ENCODE data around the gene NAT9. TPM values are rescaled to one million over a fixed set of nuclear protein-coding genes. Genes with fewer than 3 reads are reported as not detected.

The NAT9 gene
- total and polyA plus RNA-seq, 4 experiments from 2014 or later: 11.9 to 70.3 (median 39.6) TPM

DNA sequence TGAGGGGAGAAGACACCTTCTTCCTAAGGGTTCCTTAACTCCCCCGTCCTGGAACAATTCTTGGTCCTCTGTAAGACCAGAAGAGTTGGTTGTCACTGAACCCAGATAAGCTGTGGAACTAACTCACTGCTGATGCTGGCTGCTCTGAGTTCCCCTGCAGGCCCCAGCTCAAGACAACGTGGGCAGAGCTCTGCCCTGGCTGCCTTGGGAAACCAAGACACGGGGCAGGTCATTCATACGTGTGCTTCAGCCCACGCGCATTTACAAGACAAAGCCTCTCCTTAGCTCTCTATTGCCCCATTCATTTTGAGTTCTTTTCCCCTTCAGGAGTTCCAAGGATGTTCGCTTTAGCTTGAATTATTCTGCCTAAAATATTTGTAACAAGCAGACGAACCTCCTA lies 3.4 kb upstream of the NAT9 start:
- CTCF ChIA-PET (ENCODE audit: partially characterized antibody): interaction anchor here (0.6 to 13.9 kb wide), 14 partner anchors 9 to 122 kb away, joined by 3 to 181 read pairs (median 6); partner anchors contain the start of gene RAB37
- no peaks in the 10 kb centered on the region for H3K27me3 ChIP-seq (ENCODE audit: insufficient read depth, low read length)
- peaks cover 72% of the 10 kb centered on the region for H3K4me1 ChIP-seq (ENCODE audit: insufficient read depth, low read length)
- Mint-ChIP-seq H3K4me3 (peak overlapping the region; percentile 73 to 85 (median 80)), H3K4me1 (peaks cover 57 to 86% (median 68%) of the 10 kb centered on the region in 4 donors), H3K27me3 (no peaks in the 10 kb centered on the region), H3K9me3 (no peaks in the 10 kb centered on the region), H3K27ac (peak overlapping the region; percentile 91 to 98 (median 95)), H3K36me3 (peaks cover 5 to 23% of the 10 kb centered on the region in 2 donors)
- peak overlapping the region; percentile 43 for H3K27ac ChIP-seq (ENCODE audit: low read depth, low read length)
- POLR2A ChIA-PET (ENCODE audit: partially characterized antibody): interaction anchor here (1.3 to 17.0 kb wide), 6 partner anchors 9 to 41 kb away, joined by 3 to 489 read pairs (median 18); partner anchors contain the start of genes NHERF1 and RAB37
- DNase-seq: no peak
- peaks cover 6% of the 10 kb centered on the region for H3K36me3 ChIP-seq (ENCODE audit: insufficient read depth, low read length)
- intact Hi-C loops (cut with micrococcal nuclease): no loop called here
- H3K9me3 ChIP-seq (ENCODE audit: control insufficient read depth in 1 of 2, low read length in 2 of 2): no peaks in the 10 kb centered on the region
- peak overlapping the region in 1 of 2 donors; percentile 11 for H3K4me3 ChIP-seq (ENCODE audit: low read length in 2 of 2)

GRCh38 chr17:74778960-74779359 lies 2.8 kb upstream of the NAT9 start:
- Mint-ChIP-seq H3K4me3 (peak overlapping the region in 7 of 8 donors; percentile 28 to 85 (median 76)), H3K9me3 (no peaks in the 10 kb centered on the region), H3K27me3 (no peaks in the 10 kb centered on the region), H3K36me3 (peaks cover 6 to 20% of the 10 kb centered on the region in 2 donors), H3K4me1 (peaks cover 53 to 84% (median 66%) of the 10 kb centered on the region in 4 donors), H3K27ac (peak overlapping the region; percentile 77 to 98 (median 94))
- ChIA-PET CTCF (ENCODE audit: partially characterized antibody) (interaction anchor here (0.6 to 13.9 kb wide), 11 partner anchors 9 to 121 kb away, joined by 3 to 181 read pairs (median 8); partner anchors contain the start of gene RAB37), POLR2A (ENCODE audit: partially characterized antibody) (interaction anchor here (1.3 to 17.0 kb wide), 6 partner anchors 9 to 40 kb away, joined by 3 to 489 read pairs (median 18); partner anchors contain the start of genes NHERF1 and RAB37)
- peaks cover 72% of the 10 kb centered on the region for H3K4me1 ChIP-seq (ENCODE audit: insufficient read depth, low read length)
- no peaks in the 10 kb centered on the region for H3K9me3 ChIP-seq (ENCODE audit: control insufficient read depth in 1 of 2, low read length in 2 of 2)
- peak overlapping the region in 1 of 2 donors; percentile 11 for H3K4me3 ChIP-seq (ENCODE audit: low read length in 2 of 2)
- intact Hi-C loops (cut with micrococcal nuclease): no loop called here
- no peak for DNase-seq
- peak overlapping the region; percentile 43 for H3K27ac ChIP-seq (ENCODE audit: low read depth, low read length)
- peaks cover 9% of the 10 kb centered on the region for H3K36me3 ChIP-seq (ENCODE audit: insufficient read depth, low read length)
- no peaks in the 10 kb centered on the region for H3K27me3 ChIP-seq (ENCODE audit: insufficient read depth, low read length)

- H3K27ac Mint-ChIP-seq: peak overlapping the region; percentile 25 to 93 (median 42)
- H3K36me3 ChIP-seq (ENCODE audit: insufficient read depth, low read length): peaks cover 17% of the 10 kb centered on the region
- no peaks in the 10 kb centered on the region for H3K27me3 Mint-ChIP-seq
- H3K9me3 ChIP-seq (ENCODE audit: control insufficient read depth in 1 of 2, low read length in 2 of 2): no peaks in the 10 kb centered on the region
- intact Hi-C loops (cut with micrococcal nuclease): no loop called here
- H3K4me3 Mint-ChIP-seq: peak overlapping the region in 7 of 8 donors; percentile 34 to 85 (median 60)
- H3K36me3 Mint-ChIP-seq: peaks cover 10 to 28% of the 10 kb centered on the region in 2 donors
- no peak overlapping the region for H3K27ac ChIP-seq (ENCODE audit: low read depth, low read length)
- POLR2A ChIA-PET (ENCODE audit: partially characterized antibody): interaction anchor here (13.7 to 17.0 kb wide), 2 partner anchors 24 to 39 kb away, joined by 195 to 489 read pairs; partner anchors contain the start of genes NHERF1 and RAB37
- no peak overlapping the region for H3K4me3 ChIP-seq (ENCODE audit: low read length in 2 of 2)
- CTCF ChIA-PET (ENCODE audit: partially characterized antibody): interaction anchor here (2.2 to 13.9 kb wide), 6 partner anchors 8 to 120 kb away, joined by 8 to 181 read pairs (median 22); no protein-coding TSS in a partner anchor
- peaks cover 54 to 84% (median 70%) of the 10 kb centered on the region in 4 donors for H3K4me1 Mint-ChIP-seq
- H3K9me3 Mint-ChIP-seq: no peaks in the 10 kb centered on the region
- H3K27me3 ChIP-seq (ENCODE audit: insufficient read depth, low read length): no peaks in the 10 kb centered on the region
- peaks cover 78% of the 10 kb centered on the region for H3K4me1 ChIP-seq (ENCODE audit: insufficient read depth, low read length)
- no peak for DNase-seq
Observed at GRCh38 chr17:74777901-74778515, 1.9 kb upstream of the NAT9 start.

GRCh38 chr17:74776990-74777389 lies 845 bp upstream of the NAT9 start:
- peaks cover 11 to 38% of the 10 kb centered on the region in 2 donors for H3K36me3 Mint-ChIP-seq
- Histone ChIP-seq H3K4me3 (ENCODE audit: low read length in 2 of 2) (peak overlapping the region; percentile 50 to 89), H3K27me3 (ENCODE audit: insufficient read depth, low read length) (no peaks in the 10 kb centered on the region), H3K4me1 (ENCODE audit: insufficient read depth, low read length) (peaks cover 71% of the 10 kb centered on the region), H3K9me3 (ENCODE audit: control insufficient read depth in 1 of 2, low read length in 2 of 2) (no peaks in the 10 kb centered on the region), H3K27ac (ENCODE audit: low read depth, low read length) (peak overlapping the region; percentile 77), H3K36me3 (ENCODE audit: insufficient read depth, low read length) (peaks cover 21% of the 10 kb centered on the region)
- no peaks in the 10 kb centered on the region for H3K27me3 Mint-ChIP-seq
- peak overlapping the region; percentile 72 to 93 (median 77) for H3K27ac Mint-ChIP-seq
- ChIA-PET POLR2A (ENCODE audit: partially characterized antibody) (interaction anchor here (0.6 to 17.0 kb wide), 7 partner anchors 8 to 96 kb away, joined by 3 to 489 read pairs (median 7); partner anchors contain the start of genes FDXR, NHERF1 and RAB37), CTCF (ENCODE audit: partially characterized antibody) (interaction anchor here (0.7 to 13.9 kb wide), 8 partner anchors 12 to 119 kb away, joined by 3 to 181 read pairs (median 112); partner anchors contain the start of gene RAB37)
- peak overlapping the region; percentile 95 to 100 (median 99) for H3K4me3 Mint-ChIP-seq
- peaks cover 49 to 87% (median 67%) of the 10 kb centered on the region in 4 donors for H3K4me1 Mint-ChIP-seq
- peak in 1 of 5 donors; percentile 36 for DNase-seq
- intact Hi-C loops (cut with micrococcal nuclease): loop anchor here (1.0 kb wide), 1 partner anchor 29 kb away; the partner anchor contains the start of gene NHERF1
- H3K9me3 Mint-ChIP-seq: no peaks in the 10 kb centered on the region

GRCh38 chr17:74775409-74776043 lies 619 bp downstream of the NAT9 start:
- H3K4me1 ChIP-seq (ENCODE audit: insufficient read depth, low read length): peaks cover 60% of the 10 kb centered on the region
- no peaks in the 10 kb centered on the region for H3K9me3 Mint-ChIP-seq
- H3K4me3 ChIP-seq (ENCODE audit: low read length in 2 of 2): peak overlapping the region; percentile 64 to 89
- H3K27me3 ChIP-seq (ENCODE audit: insufficient read depth, low read length): no peaks in the 10 kb centered on the region
- DNase-seq: peak in 1 of 5 donors; percentile 31
- H3K36me3 Mint-ChIP-seq: peaks cover 14 to 47% of the 10 kb centered on the region in 2 donors
- no peaks in the 10 kb centered on the region for H3K27me3 Mint-ChIP-seq
- H3K27ac ChIP-seq (ENCODE audit: low read depth, low read length): peak overlapping the region; percentile 77
- CTCF ChIA-PET (ENCODE audit: partially characterized antibody): interaction anchor here (0.6 to 13.9 kb wide), 9 partner anchors 16 to 405 kb away, joined by 3 to 181 read pairs (median 109); partner anchors contain the start of gene RAB37
- POLR2A ChIA-PET (ENCODE audit: partially characterized antibody): interaction anchor here (0.7 to 17.0 kb wide), 9 partner anchors 8 to 495 kb away, joined by 3 to 489 read pairs (median 7); partner anchors contain the start of genes FDXR, MIF4GD, NHERF1 and RAB37
- H3K4me1 Mint-ChIP-seq: peaks cover 44 to 81% (median 59%) of the 10 kb centered on the region in 4 donors
- H3K9me3 ChIP-seq (ENCODE audit: control insufficient read depth in 1 of 2, low read length in 2 of 2): no peaks in the 10 kb centered on the region
- peak overlapping the region; percentile 93 to 99 (median 97) for H3K27ac Mint-ChIP-seq
- H3K36me3 ChIP-seq (ENCODE audit: insufficient read depth, low read length): peaks cover 35% of the 10 kb centered on the region
- peak overlapping the region; percentile 95 to 100 (median 99) for H3K4me3 Mint-ChIP-seq
- intact Hi-C loops (cut with micrococcal nuclease): loop anchor here (1.0 kb wide), 1 partner anchor 27 kb away; the partner anchor contains the start of gene NHERF1

DNA sequence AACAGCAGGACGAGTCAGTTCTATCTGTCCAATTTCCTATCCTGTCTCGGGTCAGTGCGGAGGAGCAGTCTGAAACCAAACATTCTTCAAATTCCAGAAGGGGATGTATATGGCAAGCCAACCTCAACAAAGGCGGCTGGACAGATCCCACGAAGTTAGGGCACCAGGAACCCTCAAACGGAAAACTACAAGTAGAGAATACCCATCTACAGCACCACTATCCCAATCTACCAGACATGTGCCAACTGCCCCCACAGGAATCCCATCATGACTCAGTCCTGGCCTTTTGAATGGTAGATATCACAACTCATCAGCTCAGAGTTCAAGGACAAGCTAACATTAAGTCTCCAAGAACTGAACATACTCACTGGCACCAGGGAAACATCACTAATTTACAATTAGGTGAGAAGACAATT lies 2.3 kb downstream of the NAT9 start:
- Mint-ChIP-seq H3K27ac (peak overlapping the region; percentile 47 to 90 (median 72)), H3K9me3 (peaks cover 0 to 2% (median 0%) of the 10 kb centered on the region in 8 donors), H3K36me3 (peaks cover 16 to 55% of the 10 kb centered on the region in 2 donors), H3K4me1 (peaks cover 34 to 78% (median 55%) of the 10 kb centered on the region in 4 donors), H3K27me3 (no peaks in the 10 kb centered on the region), H3K4me3 (peak overlapping the region in 7 of 8 donors; percentile 52 to 67 (median 57))
- CTCF ChIA-PET (ENCODE audit: partially characterized antibody): interaction anchor here (0.8 to 13.9 kb wide), 8 partner anchors 14 to 116 kb away, joined by 3 to 181 read pairs (median 112); partner anchors contain the start of gene RAB37
- no peak for DNase-seq
- H3K4me1 ChIP-seq (ENCODE audit: insufficient read depth, low read length): peaks cover 55% of the 10 kb centered on the region
- H3K9me3 ChIP-seq (ENCODE audit: control insufficient read depth in 1 of 2, low read length in 2 of 2): no peaks in the 10 kb centered on the region
- POLR2A ChIA-PET (ENCODE audit: partially characterized antibody): interaction anchor here (0.9 to 17.0 kb wide), 4 partner anchors 10 to 99 kb away, joined by 3 to 489 read pairs (median 100); partner anchors contain the start of genes FDXR, NHERF1 and RAB37
- H3K36me3 ChIP-seq (ENCODE audit: insufficient read depth, low read length): peaks cover 49% of the 10 kb centered on the region
- H3K27me3 ChIP-seq (ENCODE audit: insufficient read depth, low read length): no peaks in the 10 kb centered on the region
- H3K4me3 ChIP-seq (ENCODE audit: low read length in 2 of 2): no peak overlapping the region
- intact Hi-C loops (cut with micrococcal nuclease): no loop called here
- no peak overlapping the region for H3K27ac ChIP-seq (ENCODE audit: low read depth, low read length)
